ENCODE measurements around the gene DQX1. TPM values are rescaled to one million over a fixed set of nuclear protein-coding genes. Genes with fewer than 3 reads are reported as not detected.
A peak's percentile ranks its signal among the peaks of the same experiment; 100 is the strongest.

DQX1 gene
- total RNA-seq, 1 donor from 2014 or later: 9.6 TPM

GRCh38 chr2:74558284-74559230 is 32.5 kb upstream of the DQX1 start:
- no peak overlapping the region for H3K4me3 ChIP-seq
- TF ChIP-seq POLR2AphosphoS5 (IDR thresholded peaks at IDR 0.05; ENCODE audit: insufficient read depth in 1 of 2, low read depth in 1 of 2) (no peak), POLR2A (IDR thresholded peaks at IDR 0.05) (no peak), CTCF (IDR thresholded peaks at IDR 0.05) (no peak)
- H3K9me3 ChIP-seq: no peaks in the 10 kb centered on the region
- H3K36me3 ChIP-seq: no peaks in the 10 kb centered on the region
- DNase-seq (ENCODE audit: extremely low spot score in 2 of 2): no peak
- H3K27ac ChIP-seq: no peak overlapping the region
- H3K27me3 ChIP-seq: no peaks in the 10 kb centered on the region
- H3K4me1 ChIP-seq: peaks cover 13% of the 10 kb centered on the region
- intact Hi-C loops (cut with DNase I): no loop called here

GRCh38 chr2:74556831-74557370 is 30.9 kb upstream of the DQX1 start:
- TF ChIP-seq POLR2A (IDR thresholded peaks at IDR 0.05) (no peak), CTCF (IDR thresholded peaks at IDR 0.05) (no peak), POLR2AphosphoS5 (IDR thresholded peaks at IDR 0.05; ENCODE audit: insufficient read depth in 1 of 2, low read depth in 1 of 2) (no peak)
- Histone ChIP-seq H3K36me3 (no peaks in the 10 kb centered on the region), H3K27me3 (no peaks in the 10 kb centered on the region), H3K9me3 (no peaks in the 10 kb centered on the region), H3K4me1 (peaks cover 29% of the 10 kb centered on the region), H3K27ac (no peak overlapping the region), H3K4me3 (no peak overlapping the region)
- intact Hi-C loops (cut with DNase I): no loop called here
- no peak for DNase-seq (ENCODE audit: extremely low spot score in 2 of 2)

GRCh38 chr2:74556159-74556558 is 30.1 kb upstream of the DQX1 start:
- TF ChIP-seq POLR2AphosphoS5 (IDR thresholded peaks at IDR 0.05; ENCODE audit: insufficient read depth in 1 of 2, low read depth in 1 of 2) (no peak), POLR2A (IDR thresholded peaks at IDR 0.05) (no peak), CTCF (IDR thresholded peaks at IDR 0.05) (no peak)
- Histone ChIP-seq H3K36me3 (no peaks in the 10 kb centered on the region), H3K27ac (no peak overlapping the region), H3K4me1 (peaks cover 29% of the 10 kb centered on the region), H3K9me3 (no peaks in the 10 kb centered on the region), H3K4me3 (no peak overlapping the region), H3K27me3 (no peaks in the 10 kb centered on the region)
- intact Hi-C loops (cut with DNase I): no loop called here
- no peak for DNase-seq (ENCODE audit: extremely low spot score in 2 of 2)

- DNase-seq (ENCODE audit: extremely low spot score in 2 of 2): peak in 1 of 2 donors; percentile 87
These were observed 29.6 kb upstream of the DQX1 start for GRCh38 chr2:74555610-74556103.

More at GRCh38 chr2:74555610-74556103, 29.6 kb upstream of the DQX1 start:
- no peak overlapping the region for H3K27ac ChIP-seq
- H3K27me3 ChIP-seq: no peaks in the 10 kb centered on the region
- TF ChIP-seq POLR2A (IDR thresholded peaks at IDR 0.05) (no peak), POLR2AphosphoS5 (IDR thresholded peaks at IDR 0.05; ENCODE audit: insufficient read depth in 1 of 2, low read depth in 1 of 2) (no peak), CTCF (IDR thresholded peaks at IDR 0.05) (no peak)
- intact Hi-C loops (cut with DNase I): no loop called here
- H3K4me1 ChIP-seq: peaks cover 29% of the 10 kb centered on the region
- H3K9me3 ChIP-seq: no peaks in the 10 kb centered on the region
- no peaks in the 10 kb centered on the region for H3K36me3 ChIP-seq
- H3K4me3 ChIP-seq: peak overlapping the region; percentile 61 to 86
